Stimulated activated CD4-positive, alpha-beta T cell treated with anti-CD3 and anti-CD28 coated beads, Interleukin-12 subunit alpha, Interleukin-12 subunit beta, amount 100 ng/mL, for 4 hours (primary cell): ENCODE data around the gene ABHD12B.
"Not testable (repeated sequence)": the region's sequence is repeated elsewhere in the genome, so short reads cannot be mapped to it uniquely, and the experiment has no call there.

Experiments used
- DNase-seq: peaks from one replicate; pipeline ENCODE4 v3.0.0-alpha.2; 2020

The ABHD12B gene

DNA sequence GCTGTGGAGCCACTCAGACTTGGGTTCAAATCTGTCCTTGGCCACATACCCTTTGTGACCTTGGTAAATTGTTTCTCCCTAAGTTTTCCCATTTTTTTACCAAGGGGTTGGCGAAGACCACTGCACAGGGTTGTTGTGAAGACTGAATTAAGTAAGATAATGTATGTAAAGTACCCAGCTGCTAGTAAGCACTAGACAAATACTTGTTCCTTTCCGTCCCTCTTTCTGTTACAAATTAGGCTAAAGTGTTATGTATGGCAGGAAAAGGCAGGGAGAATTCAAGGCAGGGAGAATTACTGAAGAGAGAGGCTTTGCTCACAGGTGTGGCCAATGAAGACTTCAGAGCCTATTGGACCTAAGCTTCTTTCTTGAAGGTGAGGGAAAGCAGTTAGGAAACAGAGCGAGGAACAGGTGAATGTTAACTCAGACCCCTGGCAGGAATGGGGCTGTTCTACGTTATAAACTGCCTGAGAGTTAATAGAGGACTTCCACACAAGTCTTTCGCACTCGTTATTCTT, 25.9 kb downstream of the ABHD12B start:
- no peak for DNase-seq

DNA sequence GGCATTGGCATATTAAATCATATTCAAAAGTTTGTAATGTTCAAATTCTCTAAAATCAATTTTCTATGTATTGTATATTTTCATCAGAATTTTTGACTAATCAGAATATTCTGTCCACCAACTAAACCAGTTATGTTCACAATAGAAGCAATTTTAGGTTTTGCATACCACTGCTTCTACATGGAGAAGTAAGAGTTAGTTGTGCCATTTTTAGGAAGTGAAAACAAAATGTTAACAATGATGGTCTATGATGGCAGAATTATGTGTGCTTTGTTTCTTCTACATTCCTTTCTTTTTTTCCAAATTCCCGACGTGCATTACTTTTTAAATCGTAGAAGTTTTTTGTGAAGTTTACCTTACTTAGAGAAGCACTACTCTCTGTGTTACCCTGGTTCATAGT, 29.5 kb downstream of the ABHD12B start:
- no peak for DNase-seq

GRCh38 chr14:50904719-50905118, 32.9 kb downstream of the ABHD12B start:
- DNase-seq = no peak

GRCh38 chr14:50906326-50907065, 34.6 kb downstream of the ABHD12B start:
- no peak for DNase-seq

- no peak for DNase-seq
Observed at GRCh38 chr14:50910495-50911420, 38.9 kb downstream of the ABHD12B start.

- DNase-seq = no peak
Observed at GRCh38 chr14:50917449-50917848, 45.6 kb downstream of the ABHD12B start.

GRCh38 chr14:50919524-50919923, 47.7 kb downstream of the ABHD12B start:
- not testable (repeated sequence) for DNase-seq

GRCh38 chr14:50920482-50921230, 48.8 kb downstream of the ABHD12B start:
- DNase-seq = no peak

- no peak for DNase-seq
Observed at GRCh38 chr14:50922803-50923202, 51.0 kb downstream of the ABHD12B start.

GRCh38 chr14:50924236-50924635, 52.4 kb downstream of the ABHD12B start:
- no peak for DNase-seq

DNA sequence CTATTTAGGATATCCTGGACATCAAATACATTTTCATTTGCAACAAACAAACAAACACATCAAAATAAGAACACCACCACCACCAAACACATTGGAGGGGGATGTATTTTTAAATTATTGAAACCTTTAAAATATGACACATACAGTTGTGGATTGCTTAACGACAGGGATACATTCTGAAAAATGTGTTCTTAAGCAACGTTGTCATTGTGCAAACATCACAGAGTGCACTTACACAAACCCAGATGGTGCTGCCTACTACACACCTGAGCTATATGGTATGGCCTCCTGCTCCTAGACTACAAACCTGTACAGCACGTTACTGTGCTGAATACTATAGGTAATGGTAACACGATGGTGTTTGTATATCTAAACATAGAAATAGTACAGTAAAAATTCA, 53.0 kb downstream of the ABHD12B start:
- no peak for DNase-seq

DNA sequence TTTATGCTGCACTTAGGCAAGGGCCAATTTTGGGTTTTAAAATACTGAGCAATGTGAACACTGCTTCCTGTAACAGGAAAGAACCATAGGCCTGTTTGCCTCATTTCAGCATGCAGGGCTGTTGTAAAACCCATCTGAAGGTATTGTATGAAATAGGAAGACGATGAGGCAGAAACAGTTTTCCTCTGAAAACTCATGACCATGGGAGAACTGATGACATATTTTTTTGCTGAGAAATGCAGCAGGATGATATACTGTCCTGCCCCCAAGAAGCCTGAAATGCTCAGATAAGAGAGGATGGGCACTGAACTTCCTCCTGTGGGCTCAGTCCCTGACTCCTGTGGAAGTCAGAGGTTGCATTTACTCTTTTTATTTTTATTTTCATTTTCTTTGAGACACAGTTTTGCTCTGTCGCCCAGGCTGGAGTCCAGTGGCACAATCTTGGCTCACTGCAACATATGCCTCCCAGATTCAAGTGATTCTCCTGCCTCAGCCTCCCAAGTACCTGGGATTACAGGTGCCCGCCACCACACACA, 55.1 kb downstream of the ABHD12B start:
- no peak for DNase-seq

- DNase-seq = no peak
Observed at GRCh38 chr14:50928002-50928635, 56.3 kb downstream of the ABHD12B start.

GRCh38 chr14:50929506-50929905, 57.7 kb downstream of the ABHD12B start:
- DNase-seq = no peak

DNA sequence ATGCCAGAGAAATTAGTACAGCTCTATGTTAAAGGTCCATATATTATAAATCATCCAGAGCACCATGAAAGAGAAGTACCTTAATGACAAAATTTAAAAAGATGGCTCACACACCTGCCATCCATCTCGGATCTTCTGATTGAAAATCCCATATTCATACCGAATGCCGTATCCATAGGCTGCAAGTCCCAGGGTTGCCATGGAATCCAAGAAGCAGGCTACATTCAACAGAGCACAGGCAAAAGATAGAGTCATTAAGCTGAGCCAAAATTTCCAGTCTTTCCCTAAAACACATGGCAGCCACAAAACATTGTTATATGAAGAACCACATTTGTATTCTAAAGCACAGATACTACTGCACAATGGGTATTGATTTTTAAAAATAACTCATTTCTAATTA, 59.7 kb downstream of the ABHD12B start:
- no peak for DNase-seq

DNA sequence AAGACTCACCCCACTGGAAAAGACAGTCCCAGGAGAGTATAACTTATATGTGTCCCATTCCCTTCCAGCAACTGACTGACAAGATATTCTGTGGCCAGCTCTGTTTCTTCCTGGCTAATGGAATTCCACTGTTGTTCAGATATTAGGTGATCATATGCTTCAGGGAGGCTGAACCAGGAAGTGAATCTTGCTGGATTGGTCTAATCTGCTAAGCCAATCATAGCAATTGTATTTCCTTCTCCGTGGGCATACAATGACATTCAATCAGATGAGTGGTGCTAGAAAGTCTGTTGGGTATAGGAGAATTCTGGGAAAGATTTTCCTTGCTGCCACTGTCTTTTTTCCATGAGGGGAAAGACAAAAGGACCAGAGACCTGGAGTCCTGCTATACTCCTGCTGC, 60.3 kb downstream of the ABHD12B start:
- no peak for DNase-seq

- no peak for DNase-seq
Observed at GRCh38 chr14:50932592-50933495, 61.0 kb downstream of the ABHD12B start.

- DNase-seq = no peak
Observed at GRCh38 chr14:50935126-50936015, 63.5 kb downstream of the ABHD12B start.

GRCh38 chr14:50936016-50936340, 64.1 kb downstream of the ABHD12B start:
- no peak for DNase-seq

DNA sequence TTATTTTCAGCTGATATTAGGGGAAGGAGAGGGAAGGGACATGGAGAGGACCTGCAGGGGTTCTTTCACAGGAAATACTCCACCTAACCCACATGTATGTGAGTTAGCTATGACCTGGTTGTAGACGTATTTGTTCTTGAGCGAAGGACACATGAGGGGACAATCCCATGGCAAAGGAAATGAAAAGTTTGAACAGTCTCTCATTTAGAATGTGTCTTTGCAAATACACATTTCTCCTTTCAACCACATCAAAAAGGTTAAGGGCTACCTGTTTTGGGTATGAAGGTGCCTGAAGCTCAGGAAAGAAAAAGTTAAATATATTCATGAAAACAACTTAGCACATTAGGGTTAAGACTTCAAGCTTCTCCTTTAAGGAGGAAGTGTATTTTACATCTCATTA, 65.0 kb downstream of the ABHD12B start:
- no peak for DNase-seq
